Stimulated activated CD8-positive, alpha-beta memory T cell treated with anti-CD3 and anti-CD28 coated beads, Interleukin-4, amount 100 ng/mL, for 1 hour (primary cell): ENCODE measurements around the gene TRIO.

Experiments
- DNase-seq, 2 donors: peaks; one replicate each; pipeline ENCODE4 v3.0.0-alpha.2; 2020; ENCODE audit warnings: low read depth in 2 of 2, low spot score in 1 of 2

Gene TRIO

DNA sequence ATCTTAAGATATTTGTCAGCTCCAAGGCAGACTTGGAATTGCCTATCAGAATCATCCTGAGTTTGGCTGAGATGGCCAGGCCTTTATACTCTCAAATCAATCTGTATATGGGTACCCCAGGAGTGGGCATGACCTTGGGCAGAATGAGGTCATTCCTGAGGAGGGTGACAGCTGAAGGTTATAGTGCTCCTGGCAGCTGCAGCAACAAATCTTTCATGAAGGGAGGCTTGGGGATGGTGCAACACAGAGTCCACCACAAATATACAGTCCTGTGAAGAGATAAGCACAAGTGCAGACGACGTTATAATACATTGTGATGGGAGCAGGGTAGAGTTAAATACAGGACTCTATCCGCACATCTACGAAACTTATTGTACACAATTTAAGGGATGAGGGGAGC lies 21.1 kb upstream of the TRIO start:
- no peak for DNase-seq

GRCh38 chr5:14123551-14123950 lies 19.6 kb upstream of the TRIO start:
- no peak for DNase-seq

DNA sequence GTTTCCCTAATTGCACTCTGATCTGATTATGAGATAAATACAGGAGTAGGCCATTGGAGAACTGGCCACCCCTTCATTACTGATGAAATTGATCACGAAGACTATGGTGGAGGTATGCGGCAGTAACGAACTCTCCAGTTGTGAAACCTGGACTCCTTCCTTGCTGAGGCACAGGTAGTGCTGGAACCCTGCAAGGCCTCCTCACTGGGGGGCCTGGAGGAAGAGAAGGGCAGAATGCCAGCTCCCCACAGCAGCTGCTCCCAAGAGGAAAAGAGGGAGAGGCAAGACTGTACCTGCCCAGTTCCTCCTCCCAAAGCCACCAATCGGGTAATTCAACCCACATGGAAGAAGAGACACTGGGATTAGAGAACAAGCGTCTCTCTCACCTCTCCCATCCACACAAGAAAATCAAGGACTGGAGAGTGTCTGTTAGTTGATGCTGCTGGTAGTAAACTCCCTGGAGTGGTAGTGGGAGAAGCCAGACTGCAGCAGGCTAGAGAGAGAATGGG lies 19.1 kb upstream of the TRIO start:
- no peak for DNase-seq

GRCh38 chr5:14125262-14125661 lies 17.9 kb upstream of the TRIO start:
- no peak for DNase-seq

DNA sequence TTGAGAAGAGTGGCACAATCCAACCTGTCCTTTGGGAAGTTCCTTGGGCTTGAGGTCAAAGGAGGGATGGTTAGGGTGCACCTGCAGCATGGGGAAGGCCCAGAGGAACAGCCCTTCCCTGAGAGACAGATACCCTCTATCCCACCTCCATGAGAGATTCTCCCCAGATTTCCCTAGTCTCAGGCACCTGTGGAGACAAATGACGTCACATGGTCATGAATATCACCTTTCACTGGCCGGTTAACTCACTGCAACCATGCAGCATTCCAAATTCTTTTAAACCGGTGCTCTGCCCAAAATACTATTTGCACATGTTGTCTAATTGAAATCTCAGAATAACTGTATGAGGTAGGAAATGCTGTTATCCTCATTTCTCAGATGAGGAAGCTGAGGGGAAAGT lies 15.6 kb upstream of the TRIO start:
- no peak for DNase-seq

GRCh38 chr5:14128079-14128478 lies 15.1 kb upstream of the TRIO start:
- no peak for DNase-seq

- no peak for DNase-seq
Measured at GRCh38 chr5:14129123-14129522, 14.0 kb upstream of the TRIO start.

DNA sequence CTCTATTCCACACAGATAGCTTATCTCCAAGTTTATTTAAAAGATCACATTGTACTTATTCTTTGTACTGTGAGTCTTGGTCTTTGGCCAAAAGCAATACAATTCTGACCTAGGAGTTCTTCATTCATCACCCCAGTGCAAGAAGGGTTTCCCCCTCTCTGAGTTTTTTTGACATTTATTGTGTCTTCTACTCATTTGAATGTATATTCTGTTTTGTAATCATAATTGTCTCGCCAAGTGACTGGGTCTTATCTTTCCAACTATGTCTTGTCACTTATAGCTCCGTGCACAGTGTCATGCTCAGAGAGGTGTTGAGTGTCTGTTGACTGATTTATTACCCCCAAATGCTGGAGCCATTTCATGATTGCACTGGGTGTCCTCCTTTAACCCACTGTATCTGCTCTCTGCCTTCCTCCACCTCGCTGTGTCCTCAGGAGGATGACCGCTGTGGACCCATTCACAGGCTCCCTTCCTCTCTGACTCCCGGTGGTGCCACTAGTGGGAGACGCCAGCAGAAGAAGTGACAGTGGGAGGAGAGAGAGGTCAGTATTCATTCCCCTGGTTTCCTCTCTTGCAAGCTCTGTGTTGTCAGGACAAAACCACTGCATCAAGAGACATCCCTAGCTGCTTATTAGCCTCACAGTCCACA lies 11.2 kb upstream of the TRIO start:
- DNase-seq, result no peak

GRCh38 chr5:14133394-14133793 lies 9.7 kb upstream of the TRIO start:
- no peak for DNase-seq

DNA sequence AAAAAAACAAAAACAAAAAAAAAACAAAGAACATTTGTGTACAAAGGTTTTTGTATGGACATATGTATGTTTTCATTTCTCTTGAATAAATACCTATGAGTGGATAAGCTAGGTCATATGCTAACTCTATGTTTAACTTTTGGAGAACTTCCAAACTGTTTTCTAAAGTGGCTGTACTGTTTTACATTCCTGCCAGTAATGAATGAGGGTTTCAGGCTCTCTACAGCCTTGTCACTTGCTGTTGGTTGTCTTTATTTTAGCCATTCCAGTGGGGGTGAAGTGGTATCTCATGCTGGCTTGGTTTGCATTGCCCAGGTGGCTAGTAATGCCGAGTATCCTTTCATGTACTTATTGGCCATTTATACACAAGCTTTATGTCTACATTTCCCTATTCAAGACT lies 9.1 kb upstream of the TRIO start:
- DNase-seq, result no peak

- no peak for DNase-seq
Measured at GRCh38 chr5:14134771-14135170, 8.4 kb upstream of the TRIO start.

DNA sequence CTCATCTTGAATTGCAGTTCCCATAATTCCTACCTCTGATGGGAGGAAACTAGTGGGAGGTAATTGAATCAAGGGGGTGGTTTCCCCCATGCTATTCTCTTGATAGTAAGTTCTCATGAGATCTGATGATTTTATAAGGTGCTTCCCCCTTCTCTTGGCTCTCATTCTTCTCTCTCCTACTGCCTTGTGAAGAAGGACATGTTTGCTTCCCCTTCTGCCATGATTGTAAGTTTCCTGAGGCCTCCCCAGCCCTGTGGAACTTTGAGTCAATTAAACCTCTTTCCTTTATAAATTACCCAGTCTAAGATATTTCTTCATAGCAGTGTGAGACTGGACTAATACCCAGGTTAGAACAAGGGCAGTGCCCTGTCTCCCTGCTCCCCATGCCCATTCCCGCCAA lies 7.5 kb upstream of the TRIO start:
- no peak for DNase-seq

DNA sequence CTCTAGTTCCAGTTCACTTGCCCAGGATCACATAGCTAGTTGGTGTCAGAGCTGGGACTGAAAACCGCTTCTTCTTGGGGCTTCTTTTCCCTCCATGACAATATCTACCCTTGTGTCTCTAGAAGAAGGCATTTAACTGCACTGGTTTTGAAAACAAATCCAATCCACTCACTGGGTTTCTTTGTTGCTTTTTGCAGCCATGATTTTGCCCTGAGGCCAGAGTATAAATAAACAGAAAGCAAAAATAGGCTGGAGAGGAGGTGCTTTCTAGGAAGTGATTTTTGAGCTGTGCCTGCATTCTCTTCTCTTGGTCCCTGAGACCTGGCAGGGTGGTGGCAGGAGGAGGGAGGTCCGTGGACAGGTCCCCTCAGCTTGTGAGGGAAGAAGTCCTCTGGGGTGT lies 6.9 kb upstream of the TRIO start:
- no peak for DNase-seq

GRCh38 chr5:14138608-14139540 lies 4.3 kb upstream of the TRIO start:
- DNase-seq, result no peak

GRCh38 chr5:14141764-14142163 lies 1.4 kb upstream of the TRIO start:
- no peak for DNase-seq

GRCh38 chr5:14142202-14142826 lies 828 bp upstream of the TRIO start:
- DNase-seq, result no peak

DNA sequence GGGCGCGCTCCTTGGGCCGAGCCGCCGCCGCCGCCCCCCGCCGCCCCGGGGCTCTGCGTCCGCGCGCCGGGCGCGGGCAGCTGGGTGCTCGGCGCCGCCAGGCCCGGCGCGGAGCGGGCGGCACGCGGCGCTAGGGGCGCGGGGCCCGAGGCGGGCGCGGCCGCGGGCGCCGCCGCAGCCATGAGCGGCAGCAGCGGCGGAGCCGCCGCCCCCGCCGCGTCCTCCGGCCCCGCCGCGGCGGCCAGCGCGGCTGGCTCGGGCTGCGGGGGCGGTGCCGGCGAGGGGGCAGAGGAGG lies 351 bp downstream of the TRIO start:
- no peak for DNase-seq

DNA sequence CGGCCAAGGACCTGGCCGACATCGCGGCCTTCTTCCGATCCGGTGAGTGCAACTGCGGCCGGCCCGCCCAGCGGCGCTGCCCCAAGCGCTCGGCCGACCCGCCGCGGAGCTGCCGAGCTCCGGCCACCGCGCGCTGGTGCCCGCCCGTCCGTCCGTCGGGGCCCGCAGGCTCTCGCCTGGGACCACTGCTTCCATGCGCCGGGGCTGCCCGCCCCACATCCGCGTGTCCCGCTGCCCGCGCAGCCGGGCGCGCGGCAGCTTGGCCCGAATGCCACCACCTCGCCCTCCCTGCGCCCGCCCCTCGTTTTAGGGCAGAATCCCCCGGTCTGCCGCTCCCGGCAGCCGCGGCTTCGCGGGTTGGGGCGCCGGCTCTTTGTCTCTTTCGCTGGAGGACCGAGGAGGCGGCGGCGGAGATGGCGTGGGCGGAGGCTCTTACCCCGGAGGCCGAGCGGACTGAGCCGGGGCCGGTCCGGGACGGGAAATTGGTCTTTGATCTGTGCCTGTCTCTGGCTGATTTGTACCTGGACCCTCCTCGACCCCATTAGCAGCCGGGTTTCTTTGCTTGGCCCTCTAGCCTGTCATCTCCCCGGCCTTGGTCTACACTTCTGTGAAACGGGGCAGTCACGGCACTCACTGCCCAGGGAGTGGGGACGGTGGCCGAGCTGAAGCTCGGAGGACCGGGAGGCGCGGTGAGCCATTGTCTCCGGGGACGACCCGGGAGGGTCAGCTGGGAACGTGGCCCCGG lies 871 bp downstream of the TRIO start:
- DNase-seq, result no peak

GRCh38 chr5:14144586-14145434 lies 1.7 kb downstream of the TRIO start:
- no peak for DNase-seq
